ENCODE data around the gene ANGPTL7. TPM values are rescaled to one million over a fixed set of nuclear protein-coding genes. Genes with fewer than 3 reads are reported as not detected.

The ANGPTL7 gene
- total and polyA plus RNA-seq, 2 donors (not counting 1 experiment from before 2014, with no cell fraction given): 0.34 to 1.5 TPM

- no peak for DNase-seq (ENCODE audit: low read depth in 2 of 2)
- Histone ChIP-seq H4K20me1 (ENCODE audit: control insufficient read depth, extremely low read depth, insufficient read depth, low read length) (no peaks in the 10 kb centered on the region), H3K79me2 (ENCODE audit: control insufficient read depth, insufficient read depth, low read length) (no peaks in the 10 kb centered on the region), H3K4me2 (ENCODE audit: extremely low read depth, insufficient read depth, low read length) (no peak overlapping the region), H3K4me3 (replicated peaks in 1 of 4; ENCODE audit: control extremely low read depth in 1 of 4, insufficient read depth in 1 of 4, low read depth in 3 of 4, low read length in 4 of 4) (no peak overlapping the region), H3K4me1 (ENCODE audit: control insufficient read depth, extremely low read depth, insufficient read depth, low read length) (peaks cover 5% of the 10 kb centered on the region), H3K9me3 (ENCODE audit: control insufficient read depth, insufficient read depth, low read depth, low read length) (no peaks in the 10 kb centered on the region), H2AFZ (ENCODE audit: low read length) (no peak overlapping the region), H3K36me3 (ENCODE audit: control insufficient read depth, insufficient read depth, low read length) (peaks cover 3% of the 10 kb centered on the region), H3K27me3 (ENCODE audit: control insufficient read depth, insufficient read depth, low read length) (no peaks in the 10 kb centered on the region), H3K27ac (ENCODE audit: insufficient read depth, low read length) (no peak overlapping the region), H3K9ac (ENCODE audit: insufficient read depth, low read length) (no peak overlapping the region)
- no peak for TF ChIP-seq EZH2 (IDR thresholded peaks at IDR 0.05; ENCODE audit: low read length, missing control alignments)
These were observed 45.2 kb upstream of the ANGPTL7 start for GRCh38 chr1:11143907-11144306.

GRCh38 chr1:11144570-11145256 lies 44.4 kb upstream of the ANGPTL7 start:
- Histone ChIP-seq H3K4me1 (ENCODE audit: control insufficient read depth, extremely low read depth, insufficient read depth, low read length) (no peaks in the 10 kb centered on the region), H3K27ac (ENCODE audit: insufficient read depth, low read length) (no peak overlapping the region), H3K9me3 (ENCODE audit: control insufficient read depth, insufficient read depth, low read depth, low read length) (no peaks in the 10 kb centered on the region), H4K20me1 (ENCODE audit: control insufficient read depth, extremely low read depth, insufficient read depth, low read length) (no peaks in the 10 kb centered on the region), H3K4me3 (replicated peaks in 1 of 4; ENCODE audit: control extremely low read depth in 1 of 4, insufficient read depth in 1 of 4, low read depth in 3 of 4, low read length in 4 of 4) (no peak overlapping the region), H2AFZ (ENCODE audit: low read length) (no peak overlapping the region), H3K9ac (ENCODE audit: insufficient read depth, low read length) (no peak overlapping the region), H3K36me3 (ENCODE audit: control insufficient read depth, insufficient read depth, low read length) (peaks cover 4% of the 10 kb centered on the region), H3K4me2 (ENCODE audit: extremely low read depth, insufficient read depth, low read length) (peak overlapping the region; percentile 13), H3K27me3 (ENCODE audit: control insufficient read depth, insufficient read depth, low read length) (no peaks in the 10 kb centered on the region), H3K79me2 (ENCODE audit: control insufficient read depth, insufficient read depth, low read length) (no peaks in the 10 kb centered on the region)
- no peak for TF ChIP-seq CTCF (conservative IDR thresholded peaks at IDR 0.05 in 1 of 2, IDR thresholded peaks at IDR 0.05 in 1 of 2; ENCODE audit: low read depth in 1 of 2, low read length in 2 of 2)
- TF ChIP-seq EZH2 (IDR thresholded peaks at IDR 0.05; ENCODE audit: low read length, missing control alignments): no peak
- no peak for DNase-seq (ENCODE audit: low read depth in 2 of 2)

GRCh38 chr1:11145741-11146140 lies 43.4 kb upstream of the ANGPTL7 start:
- DNase-seq (ENCODE audit: low read depth in 2 of 2): no peak
- H3K27ac ChIP-seq (ENCODE audit: insufficient read depth, low read length): no peak overlapping the region
- TF ChIP-seq CTCF (conservative IDR thresholded peaks at IDR 0.05 in 1 of 2, IDR thresholded peaks at IDR 0.05 in 1 of 2; ENCODE audit: low read depth in 1 of 2, low read length in 2 of 2): no peak
- no peak for TF ChIP-seq EZH2 (IDR thresholded peaks at IDR 0.05; ENCODE audit: low read length, missing control alignments)

More at GRCh38 chr1:11145741-11146140, 43.4 kb upstream of the ANGPTL7 start:
- Histone ChIP-seq H3K9ac (ENCODE audit: insufficient read depth, low read length) (no peak overlapping the region), H3K79me2 (ENCODE audit: control insufficient read depth, insufficient read depth, low read length) (no peaks in the 10 kb centered on the region), H3K4me3 (replicated peaks in 1 of 4; ENCODE audit: control extremely low read depth in 1 of 4, insufficient read depth in 1 of 4, low read depth in 3 of 4, low read length in 4 of 4) (no peak overlapping the region), H3K4me2 (ENCODE audit: extremely low read depth, insufficient read depth, low read length) (no peak overlapping the region), H3K36me3 (ENCODE audit: control insufficient read depth, insufficient read depth, low read length) (peaks cover 4% of the 10 kb centered on the region), H2AFZ (ENCODE audit: low read length) (no peak overlapping the region), H4K20me1 (ENCODE audit: control insufficient read depth, extremely low read depth, insufficient read depth, low read length) (no peaks in the 10 kb centered on the region), H3K9me3 (ENCODE audit: control insufficient read depth, insufficient read depth, low read depth, low read length) (no peaks in the 10 kb centered on the region), H3K27me3 (ENCODE audit: control insufficient read depth, insufficient read depth, low read length) (no peaks in the 10 kb centered on the region), H3K4me1 (ENCODE audit: control insufficient read depth, extremely low read depth, insufficient read depth, low read length) (no peaks in the 10 kb centered on the region)

Data from fibroblast of lung (primary cell).